GM21447 (cell line): ENCODE measurements around the gene GATB.

ENCODE experiments used
- ATAC-seq: cut with Tn5 transposase; IDR thresholded peaks from one replicate; pipeline ENCODE4 v1.9.1; 2021; ENCODE audit not compliant: unreplicated experiment

The GATB gene, protein sequence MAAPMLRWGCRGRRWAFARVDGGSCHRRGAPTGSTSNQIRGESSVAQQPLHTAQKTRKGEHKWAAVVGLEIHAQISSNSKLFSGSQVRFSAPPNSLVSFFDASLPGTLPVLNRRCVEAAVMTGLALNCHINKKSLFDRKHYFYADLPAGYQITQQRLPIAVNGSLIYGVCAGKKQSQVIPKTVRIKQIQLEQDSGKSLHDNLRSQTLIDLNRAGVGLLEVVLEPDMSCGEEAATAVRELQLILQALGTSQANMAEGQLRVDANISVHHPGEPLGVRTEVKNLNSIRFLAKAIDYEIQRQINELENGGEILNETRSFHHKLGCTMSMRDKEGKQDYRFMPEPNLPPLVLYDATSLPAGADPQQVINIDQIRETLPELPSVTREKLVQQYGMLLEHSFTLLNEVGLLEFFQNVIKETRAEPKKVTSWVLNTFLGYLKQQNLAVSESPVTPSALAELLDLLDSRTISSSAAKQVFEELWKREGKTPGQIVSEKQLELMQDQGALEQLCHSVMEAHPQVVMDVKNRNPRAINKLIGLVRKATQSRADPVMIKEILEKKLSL

DNA sequence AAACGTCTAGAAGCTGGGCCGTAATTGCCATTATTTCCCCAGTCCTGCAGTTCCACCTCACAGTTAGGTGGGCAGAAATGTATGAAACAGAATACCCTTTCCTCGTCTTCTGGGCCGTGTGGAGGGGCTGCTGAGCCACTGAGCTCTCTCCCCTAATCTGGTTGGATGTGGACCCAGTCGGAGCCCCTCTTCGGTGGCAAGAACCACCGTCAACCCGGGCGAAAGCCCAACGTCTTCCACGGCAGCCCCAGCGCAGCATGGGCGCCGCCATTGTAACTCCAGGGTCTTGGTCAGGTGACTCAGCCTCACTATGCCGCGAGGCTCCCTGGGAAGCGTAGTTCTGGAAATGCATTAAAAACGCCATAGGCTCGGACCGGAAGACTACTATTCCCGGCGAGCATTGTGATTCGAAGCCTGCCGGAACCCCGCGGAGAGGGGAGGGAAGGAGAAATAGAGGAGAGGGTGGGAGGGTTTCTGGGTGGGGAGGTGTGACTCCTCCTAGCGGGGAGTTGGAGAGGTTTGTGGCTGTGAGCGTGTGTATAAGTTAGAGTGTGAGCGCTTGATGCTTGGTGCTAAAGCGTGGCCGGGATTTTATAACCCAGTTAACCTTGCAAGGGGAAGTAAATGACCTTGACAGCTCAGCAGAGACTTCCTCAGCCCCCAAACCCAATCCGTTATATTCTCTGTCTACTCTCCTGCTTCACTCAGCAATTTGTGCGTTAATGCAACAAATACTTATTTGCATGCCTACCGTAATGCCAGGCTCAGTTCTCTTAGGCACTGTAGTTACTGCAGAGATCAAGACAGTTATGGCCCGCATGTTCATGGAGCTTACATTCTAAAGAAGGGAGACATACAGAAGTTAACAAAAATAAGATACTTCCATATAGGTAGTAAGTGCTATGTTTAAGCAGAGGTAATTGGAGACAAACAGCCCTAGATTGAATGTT is at the start of gene GATB:
GATB (minus strand) TSS at position 296 of the 950 bp plus-strand sequence; CDS start at position 271, 25 bp downstream.
- peak; percentile 100 for ATAC-seq

DNA sequence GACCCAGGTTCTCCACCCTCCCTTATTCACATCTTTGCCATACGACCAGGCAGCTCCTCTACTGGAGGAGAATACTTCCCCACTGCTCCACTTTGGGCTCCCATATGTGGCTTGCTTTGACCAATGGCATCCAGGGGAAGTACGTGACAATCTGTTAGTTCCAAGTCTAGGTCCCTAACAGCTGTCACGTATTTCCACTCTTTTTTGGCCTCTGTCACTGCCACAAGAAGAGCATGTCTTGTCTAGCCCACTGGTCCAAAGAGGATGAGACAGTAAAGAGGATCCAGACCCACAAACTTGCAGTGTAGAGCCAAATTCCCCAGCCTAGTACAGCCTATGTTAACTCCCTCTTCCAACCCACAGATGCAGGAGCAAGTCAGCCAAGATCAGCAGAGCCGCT is 49.7 kb upstream of the GATB start:
- no peak for ATAC-seq

DNA sequence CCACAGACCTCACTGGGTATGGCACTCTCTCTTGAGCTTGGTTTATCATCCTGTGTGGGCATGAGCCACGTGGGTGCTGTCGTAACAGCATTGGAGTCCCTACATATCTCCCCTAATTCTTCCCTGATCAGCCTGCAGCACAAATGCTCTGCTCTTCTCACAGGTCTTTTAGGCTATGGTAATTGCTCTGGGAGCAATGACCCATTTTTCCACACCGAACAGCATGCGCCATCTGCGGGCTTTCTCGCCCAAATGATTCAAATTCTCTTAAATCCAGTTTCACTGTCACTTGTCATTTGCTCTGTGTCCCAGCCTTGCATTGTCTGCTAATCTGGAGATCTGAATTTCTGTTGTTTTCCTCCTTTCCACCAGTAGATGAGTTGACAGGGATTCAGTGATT is 48.9 kb upstream of the GATB start:
- ATAC-seq, result no peak

DNA sequence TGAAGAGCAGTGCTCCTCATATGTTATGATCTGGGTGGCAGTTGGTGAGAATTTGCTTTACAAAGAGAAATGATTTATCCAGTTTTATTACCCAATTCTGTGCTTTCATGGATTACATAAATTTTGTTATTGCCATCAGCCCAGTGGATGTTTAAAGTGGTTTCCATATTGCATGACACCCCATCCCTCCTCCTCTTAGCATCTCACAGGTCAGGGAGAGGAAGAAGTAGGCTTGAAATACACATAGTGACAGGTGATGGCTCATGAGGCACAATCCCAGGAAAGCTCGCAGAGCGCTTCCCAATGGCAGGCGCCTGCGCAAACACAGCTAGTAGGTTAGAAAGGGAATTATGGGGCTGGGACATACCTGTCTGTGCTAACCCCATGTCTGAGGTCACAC is 47.7 kb upstream of the GATB start:
- ATAC-seq, result no peak

DNA sequence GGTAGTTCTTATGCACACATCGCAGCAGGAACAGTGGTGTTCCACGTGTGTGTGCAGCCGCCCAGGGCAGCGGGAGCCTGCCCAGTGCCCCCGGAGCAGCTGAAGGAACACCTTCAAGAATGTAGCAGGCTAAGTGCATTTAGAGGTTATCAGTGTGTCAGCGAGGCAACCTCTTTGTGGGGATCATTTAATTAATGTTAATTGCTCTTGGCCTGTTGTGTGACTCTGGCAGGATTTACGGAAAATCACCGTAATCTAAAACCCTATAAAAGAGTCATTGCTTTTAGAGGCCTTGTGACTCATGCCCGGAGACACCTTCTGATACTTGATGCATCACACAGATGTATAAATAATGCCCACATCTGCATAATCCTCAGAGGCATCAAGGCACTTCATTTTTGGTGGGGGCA is 47.3 kb upstream of the GATB start:
- no peak for ATAC-seq

DNA sequence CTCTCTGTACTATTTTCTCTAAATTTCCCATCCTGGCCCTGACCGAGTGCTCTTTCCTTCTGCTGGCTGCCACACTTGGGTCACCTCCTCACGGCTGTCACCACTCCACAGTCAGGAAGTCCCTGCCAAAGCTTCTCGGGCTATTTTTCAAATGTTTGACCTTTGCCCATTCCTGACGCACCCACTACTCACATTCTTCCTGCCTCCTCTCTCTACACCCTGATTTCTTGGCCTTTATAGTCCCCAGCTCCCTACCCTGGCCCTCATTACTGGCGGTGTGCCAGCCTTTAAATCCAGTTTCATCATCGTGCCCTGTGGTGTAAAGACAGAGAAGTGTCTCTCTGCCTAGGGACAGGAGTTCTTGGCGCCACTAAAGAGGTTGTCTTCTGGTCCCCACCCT is 46.4 kb upstream of the GATB start:
- no peak for ATAC-seq

DNA sequence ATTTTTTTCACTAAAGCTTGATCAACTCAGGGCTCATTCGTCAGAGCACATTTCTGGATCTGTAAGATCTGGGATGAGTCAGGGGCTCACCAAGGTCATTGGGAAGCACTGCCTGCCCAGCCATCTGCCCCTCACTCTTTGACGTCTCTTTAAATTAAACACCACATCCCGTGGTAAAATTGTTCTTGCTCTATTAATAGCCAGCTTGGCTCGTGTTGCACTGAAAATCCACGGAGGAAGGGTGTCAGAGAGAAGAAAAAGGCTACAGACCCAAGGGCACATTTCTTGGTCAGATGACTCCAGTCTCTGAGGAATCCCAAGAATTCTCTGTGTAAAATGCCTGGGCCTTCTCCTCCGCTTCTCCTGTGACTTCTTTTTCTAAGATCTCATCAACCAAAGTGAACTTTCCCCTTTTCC is 45.7 kb upstream of the GATB start:
- no peak for ATAC-seq

DNA sequence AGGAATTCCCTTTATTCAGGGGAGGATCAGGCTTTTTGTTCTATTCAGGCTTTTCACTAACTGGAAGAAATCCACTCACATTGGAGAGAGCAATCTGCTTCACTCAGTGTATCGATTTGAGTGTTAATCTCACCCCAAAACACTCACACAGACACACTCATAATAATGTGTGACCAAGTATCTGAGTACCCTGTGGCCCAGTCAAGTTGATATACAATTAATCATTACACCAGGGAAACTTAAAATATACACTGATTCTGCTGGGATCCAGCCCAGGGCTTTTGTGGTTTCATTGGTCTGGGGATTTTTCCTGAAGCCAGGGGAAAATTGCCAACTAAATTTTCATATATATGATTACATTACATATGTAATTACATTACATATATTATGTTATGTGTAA is 44.0 kb upstream of the GATB start:
- no peak for ATAC-seq

DNA sequence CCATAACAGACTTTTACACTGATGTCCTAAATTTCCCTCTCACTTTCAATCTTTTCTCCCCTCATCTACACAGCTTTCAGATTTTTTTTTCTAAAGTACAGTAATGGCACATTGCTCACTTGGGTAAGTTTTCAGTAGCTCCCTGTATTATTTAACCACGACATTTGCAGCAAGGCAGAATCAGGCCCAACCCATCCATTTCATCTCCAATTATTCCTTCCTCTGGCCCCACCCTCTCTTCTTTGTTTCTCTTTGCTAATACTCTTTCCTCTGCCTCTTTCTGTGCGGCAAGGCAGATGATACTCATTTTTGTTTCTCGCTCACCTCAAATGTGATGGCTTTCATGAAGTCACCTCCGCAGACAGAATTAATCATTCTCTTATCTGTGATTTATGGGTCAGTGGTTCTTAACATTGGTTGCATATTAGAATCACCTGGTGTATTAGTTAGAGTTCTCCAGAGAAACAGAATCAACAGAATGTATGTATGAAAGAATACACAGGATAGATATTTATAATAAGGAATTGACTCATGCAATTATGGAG is 43.4 kb upstream of the GATB start:
- ATAC-seq, result no peak

DNA sequence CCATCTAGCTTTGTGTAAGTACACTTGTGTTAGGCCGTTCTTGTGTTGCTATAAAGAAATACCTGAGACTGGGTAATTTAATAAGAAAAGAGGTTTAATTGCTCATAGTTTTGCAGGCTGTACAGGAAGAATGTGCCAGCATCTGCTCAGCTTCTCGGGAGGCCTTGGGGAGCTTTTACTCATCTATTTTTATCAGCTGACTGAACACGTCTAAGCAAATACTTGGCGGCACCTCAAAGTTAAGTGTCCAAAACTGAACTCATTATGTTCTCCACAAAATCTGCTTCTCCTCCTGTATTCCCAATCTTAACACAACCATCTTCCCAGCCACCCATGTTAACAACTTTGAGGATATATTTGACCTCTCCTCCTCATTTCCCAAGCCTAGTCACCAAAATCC is 42.4 kb upstream of the GATB start:
- no peak for ATAC-seq

DNA sequence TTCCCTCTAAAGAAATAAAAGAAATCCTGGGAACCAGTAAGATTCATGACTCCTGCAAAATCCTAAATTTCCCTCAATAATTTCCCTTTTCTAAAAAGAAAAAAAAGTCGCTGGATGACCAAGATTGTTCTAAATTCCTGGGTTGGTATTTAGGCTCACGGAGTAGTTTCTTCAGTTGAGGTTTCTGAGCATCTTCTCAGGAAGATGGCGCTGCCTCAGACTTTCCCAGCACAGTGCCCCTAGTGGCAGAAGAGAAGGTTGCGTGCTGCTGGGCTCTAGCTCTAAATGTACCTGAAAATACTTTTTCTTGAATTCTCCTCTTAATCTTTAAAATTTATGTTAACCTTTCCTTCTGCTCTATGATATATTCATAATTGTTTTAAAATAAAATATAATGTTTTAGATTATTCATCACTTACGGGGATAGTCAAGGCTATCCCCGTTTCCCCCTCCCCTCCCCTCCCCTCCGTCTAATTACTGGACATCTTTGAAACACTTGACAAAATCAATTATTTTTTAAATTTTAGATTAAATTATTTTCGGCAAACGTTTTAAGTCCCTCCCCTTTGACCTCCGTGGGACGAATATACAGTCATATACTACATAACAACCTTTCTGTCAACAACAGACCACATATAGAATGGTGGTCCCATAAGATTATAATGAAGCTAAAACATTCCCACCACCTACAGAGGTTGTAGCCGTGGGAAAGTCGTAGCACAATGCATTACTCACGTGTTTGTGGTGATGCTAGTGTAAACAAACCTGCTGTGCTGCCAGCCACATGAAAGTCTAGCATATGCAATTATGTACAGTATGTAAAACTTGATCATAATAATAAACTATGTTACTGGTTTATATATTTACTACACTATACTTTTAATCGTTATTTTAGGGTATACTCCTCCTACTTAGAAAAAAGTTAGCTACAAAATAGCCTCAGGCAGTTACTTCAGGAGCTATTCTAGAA is 41.0 kb upstream of the GATB start:
- ATAC-seq, result no peak

DNA sequence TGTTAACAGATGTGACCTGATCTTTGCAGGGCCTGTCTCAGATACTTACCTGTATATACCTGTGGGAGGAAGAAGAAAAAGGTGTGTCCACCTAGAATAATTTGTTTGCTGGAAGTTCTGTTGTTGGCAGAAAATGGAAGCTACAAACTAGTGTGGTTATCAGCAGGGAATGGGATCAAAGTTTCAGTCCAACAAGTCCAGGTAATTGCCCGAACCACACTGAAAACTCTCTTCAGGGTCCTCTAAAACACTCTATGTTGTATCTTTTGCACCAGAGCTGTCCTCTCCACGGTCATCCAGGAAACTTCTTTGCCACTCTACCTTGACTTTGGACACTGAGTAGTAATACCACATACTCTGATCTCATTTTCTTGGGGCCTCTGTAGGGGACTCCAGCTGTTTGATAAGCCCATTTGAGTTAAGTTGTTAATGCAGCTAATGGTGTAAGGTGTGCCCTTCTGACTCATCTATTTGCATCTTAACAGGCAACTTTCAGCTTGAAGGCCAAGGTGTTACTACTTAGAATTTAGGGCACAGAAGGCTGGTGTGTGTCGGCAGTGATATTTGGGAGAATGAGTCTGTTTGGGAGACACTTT is 38.7 kb upstream of the GATB start:
- no peak for ATAC-seq

DNA sequence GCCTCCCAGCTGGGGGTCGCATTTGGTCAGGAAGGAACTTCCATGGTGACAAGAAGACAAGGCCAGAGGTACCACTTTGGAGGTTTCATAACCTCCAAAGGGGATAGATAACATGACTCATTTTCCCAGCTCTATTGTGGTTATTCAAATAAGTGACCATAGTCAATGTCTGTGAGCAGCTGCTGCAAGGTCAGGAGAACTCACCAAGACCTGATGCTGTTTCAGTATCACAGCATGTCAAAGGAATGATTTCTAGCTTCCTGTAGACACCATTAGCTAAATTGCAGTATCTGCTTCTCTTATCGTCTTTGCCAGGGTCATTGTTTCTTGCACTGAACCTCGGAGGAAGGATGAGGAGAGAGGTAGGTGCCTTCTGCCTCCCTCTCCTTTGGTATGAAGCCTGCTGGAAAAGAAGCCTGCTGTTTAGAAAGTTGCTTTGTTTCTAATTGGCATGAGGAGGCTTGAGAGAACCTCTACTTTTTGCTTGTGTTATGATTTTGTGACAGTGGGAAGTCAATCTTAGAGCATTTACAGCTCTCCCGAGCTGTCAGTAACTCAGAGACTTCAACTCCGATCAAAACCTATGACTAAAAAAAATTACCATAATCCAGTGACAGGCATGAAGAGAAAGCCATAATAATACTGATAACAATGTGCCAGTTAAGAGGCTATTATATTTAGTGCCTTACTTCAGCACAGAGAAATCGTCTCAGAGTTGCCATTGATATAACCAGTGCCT is 38.0 kb upstream of the GATB start:
- ATAC-seq, result peak; percentile 92

DNA sequence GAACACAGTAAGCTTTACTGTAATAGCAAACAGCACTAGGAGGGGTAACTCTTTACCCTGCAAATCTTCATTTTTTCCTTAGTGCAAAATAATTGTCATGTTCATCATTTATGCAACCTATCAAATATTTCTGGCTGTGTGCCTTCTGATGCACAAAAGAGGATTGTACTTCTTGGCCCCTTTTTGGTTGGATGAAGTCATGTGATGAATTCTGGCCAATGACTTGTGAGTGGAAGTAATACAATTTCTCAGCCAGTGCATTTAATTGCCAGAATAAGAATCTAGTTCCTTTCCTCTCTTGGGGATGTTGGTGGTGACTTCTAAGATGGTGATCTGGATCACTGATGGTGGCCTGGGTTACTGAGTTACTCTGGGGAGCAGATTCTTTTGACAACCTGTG is 37.0 kb upstream of the GATB start:
- ATAC-seq, result no peak

DNA sequence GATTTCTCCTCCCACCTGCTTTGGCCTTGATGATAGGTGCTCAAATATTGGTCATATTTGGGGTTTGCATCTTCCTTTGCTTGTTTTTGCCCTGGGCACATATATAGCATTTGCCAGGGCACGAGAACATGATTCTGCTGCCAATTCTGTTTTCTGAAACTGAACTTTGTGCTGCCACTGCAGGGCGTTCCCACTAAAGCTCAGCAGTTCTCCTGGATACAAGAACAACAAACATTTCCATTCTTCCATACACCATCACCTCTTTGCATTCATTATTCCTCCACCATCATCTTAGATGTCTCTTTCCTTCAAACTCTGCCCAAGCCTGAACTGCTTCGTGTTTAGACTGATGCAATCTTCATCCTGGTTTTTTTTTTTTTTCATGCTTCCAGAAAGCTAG is 36.3 kb upstream of the GATB start:
- no peak for ATAC-seq

DNA sequence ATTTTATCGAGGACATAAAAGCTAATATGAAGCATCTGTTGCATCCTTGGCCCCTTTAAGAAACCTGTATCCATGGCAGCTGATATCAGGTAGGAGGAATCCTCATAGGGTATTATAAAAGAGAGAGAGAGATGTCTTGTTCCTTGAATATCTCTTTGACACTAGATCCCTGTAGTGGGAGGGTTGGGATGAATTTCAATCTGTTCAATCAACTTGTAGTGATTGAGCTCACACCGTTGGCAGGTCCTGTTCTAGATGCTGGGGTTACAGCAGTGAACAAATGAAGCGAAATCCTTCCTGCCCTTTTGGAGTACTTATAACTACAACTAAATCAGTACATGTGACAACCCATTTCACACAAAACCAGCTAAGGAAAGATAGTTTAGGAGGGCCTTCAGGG is 35.3 kb upstream of the GATB start:
- no peak for ATAC-seq

DNA sequence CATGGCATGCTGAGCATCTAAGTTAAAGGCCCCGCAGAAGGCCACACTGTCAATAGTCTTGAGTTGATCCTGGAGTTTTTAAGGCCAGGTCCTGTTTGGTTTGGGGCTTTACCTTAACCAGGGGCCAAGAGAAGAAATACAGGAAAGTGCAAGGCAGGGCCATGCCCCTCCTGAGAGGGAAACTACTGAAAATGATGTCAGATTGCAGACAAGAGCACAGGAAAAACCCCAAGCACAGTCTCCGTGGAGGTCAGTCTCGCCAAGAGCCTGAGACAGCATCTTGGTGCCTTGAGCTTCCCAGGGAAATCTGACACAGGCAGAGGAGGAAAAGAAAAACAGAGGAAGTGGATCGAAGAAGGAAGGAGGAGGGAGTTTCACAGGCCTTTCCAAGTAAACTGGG is 32.2 kb upstream of the GATB start:
- no peak for ATAC-seq

DNA sequence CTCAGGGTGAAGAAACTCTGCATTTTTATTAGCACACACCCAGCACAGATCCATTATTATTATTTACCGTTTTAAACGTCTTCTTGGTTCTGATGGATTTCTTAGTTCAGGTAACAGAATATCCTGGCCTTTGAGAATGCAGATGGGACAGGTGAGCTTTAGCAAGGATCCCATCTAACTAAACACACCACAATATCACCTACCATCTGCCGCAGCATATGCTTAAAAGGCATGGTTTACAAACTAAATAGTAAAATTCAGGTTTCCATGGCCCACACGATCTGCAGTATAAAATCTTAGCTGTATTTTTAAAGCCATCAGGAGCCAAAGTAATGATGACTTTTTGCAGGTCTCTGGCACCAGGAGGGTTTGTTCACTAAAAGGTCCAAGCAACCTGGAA is 31.7 kb upstream of the GATB start:
- no peak for ATAC-seq

DNA sequence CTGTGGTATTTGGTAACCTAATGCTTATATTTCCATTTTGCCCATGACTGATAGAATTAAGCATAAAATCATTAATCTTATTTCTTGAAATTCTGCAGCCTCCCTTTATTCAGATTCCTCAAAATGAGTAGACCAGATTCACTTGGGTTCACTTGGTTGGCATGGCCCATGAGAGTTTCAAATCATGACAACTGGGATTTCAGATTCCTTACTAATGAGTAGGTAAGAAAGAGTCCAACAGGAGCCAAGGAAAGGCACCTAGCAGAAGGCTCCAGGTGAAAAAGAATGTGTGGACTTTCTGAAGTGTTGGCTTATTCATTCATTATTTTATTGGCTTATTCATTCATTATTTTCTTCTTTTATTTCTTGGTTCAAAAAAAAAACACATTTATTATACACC is 27.2 kb upstream of the GATB start:
- no peak for ATAC-seq
